GM18870 (cell line): Measurements from ENCODE around the gene MEF2C.

Experiments used
- ATAC-seq: cut with Tn5 transposase; IDR thresholded peaks from one replicate; pipeline ENCODE4 v1.9.1; 2021; ENCODE audit warnings: moderate library complexity; ENCODE audit not compliant: unreplicated experiment

MEF2C gene

GRCh38 chr5:88693071-88693932 lies 189.7 kb downstream of the MEF2C start:
- ATAC-seq, result no peak

DNA sequence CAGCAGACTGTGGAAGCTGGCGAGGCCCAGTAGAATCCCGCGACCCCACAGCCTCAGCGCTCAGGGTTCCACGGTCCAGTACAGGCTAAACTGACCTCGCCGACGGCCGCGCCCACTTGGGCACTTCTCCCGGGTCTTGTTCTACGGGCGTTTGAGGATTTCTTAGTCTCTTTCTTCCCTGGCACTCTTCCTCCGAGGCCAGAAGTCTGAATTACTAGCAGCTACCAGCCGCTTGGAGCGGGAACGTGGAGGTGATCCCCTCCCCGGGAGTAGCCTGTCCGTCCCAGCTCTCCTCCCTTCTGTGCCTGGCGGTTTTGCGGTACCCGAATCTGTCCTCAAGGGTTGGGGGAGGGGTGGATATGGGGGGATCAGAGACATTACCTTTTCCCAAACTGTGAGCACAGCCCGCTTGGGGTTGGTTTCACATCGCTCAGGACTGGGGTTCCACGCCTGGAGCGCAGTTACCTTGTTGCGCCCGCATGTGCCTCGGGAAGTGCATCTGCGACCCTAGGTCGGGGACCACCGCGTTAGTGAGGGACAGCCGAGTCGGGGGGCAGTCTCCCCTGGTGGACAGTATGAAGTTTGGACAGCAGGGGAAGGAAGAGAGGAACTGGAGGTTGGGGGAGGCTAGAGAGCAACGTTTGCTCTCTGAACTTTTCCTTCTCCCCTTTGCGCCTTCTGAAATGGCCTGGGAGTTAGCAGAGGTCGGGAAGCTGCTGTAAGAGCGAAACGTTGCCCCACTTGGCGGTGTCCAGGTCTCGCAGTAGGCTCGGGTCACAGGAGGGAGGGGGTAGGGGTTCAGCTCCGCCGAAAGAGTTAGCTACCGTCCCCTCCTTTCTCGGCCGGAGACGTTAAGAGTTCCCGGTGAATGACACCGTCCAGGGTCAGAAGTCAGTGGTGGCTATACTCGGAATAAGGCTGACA lies 190.8 kb downstream of the MEF2C start:
- ATAC-seq, result no peak

DNA sequence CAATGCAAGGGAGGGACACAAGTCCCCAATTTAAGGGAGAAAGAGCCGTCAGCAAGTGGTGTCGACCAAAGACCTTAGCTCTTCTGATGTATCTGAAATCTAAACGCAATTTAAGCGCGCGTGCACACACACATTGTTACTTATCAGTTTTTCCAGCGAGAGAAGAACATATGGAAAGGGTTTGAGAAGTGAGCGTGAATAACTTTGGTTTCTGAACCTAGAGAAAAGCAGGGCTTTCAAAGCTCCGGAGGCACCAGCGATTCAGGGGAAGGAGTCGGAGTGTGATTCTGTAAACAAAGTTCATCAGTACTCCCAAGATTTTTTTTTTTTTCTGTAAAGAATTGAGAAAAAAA lies 191.8 kb downstream of the MEF2C start:
- no peak for ATAC-seq

GRCh38 chr5:88690409-88691229 lies 192.4 kb downstream of the MEF2C start:
- peak; percentile 78 for ATAC-seq

GRCh38 chr5:88689668-88690408 lies 193.1 kb downstream of the MEF2C start:
- ATAC-seq, result no peak

DNA sequence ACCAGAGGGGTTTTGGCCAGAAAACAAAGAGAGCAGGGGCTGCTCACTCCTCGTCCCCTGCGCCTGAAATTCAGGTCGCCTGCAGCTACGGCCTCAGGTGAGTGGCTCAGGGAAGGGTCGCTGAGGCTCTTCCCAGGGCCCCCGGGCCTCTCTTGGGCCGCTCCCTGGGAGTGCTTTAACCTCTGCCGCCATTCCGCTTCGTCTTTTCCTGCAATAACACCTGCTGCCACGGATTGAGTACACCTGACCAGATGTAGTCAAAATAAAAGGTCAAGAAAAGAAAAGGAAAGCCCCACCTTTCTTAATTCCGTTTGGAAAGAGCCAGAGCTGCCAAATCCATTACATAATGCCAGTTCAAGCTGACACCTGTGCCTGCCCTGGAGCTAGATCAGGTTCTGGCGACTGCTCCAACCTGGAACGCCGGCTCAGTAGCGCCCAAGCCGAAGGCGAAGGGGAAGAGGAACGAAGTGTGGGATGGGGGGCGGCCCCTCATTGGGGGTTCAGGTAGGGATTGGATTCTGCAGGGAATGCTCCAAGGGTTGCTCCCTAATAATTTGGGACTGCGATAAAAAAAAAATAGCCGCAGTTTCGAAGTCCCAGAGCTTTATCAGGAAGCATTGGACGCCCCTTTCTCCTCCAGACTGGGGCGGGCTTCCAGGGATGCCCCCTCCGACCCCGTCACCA lies 193.9 kb downstream of the MEF2C start:
- no peak for ATAC-seq

DNA sequence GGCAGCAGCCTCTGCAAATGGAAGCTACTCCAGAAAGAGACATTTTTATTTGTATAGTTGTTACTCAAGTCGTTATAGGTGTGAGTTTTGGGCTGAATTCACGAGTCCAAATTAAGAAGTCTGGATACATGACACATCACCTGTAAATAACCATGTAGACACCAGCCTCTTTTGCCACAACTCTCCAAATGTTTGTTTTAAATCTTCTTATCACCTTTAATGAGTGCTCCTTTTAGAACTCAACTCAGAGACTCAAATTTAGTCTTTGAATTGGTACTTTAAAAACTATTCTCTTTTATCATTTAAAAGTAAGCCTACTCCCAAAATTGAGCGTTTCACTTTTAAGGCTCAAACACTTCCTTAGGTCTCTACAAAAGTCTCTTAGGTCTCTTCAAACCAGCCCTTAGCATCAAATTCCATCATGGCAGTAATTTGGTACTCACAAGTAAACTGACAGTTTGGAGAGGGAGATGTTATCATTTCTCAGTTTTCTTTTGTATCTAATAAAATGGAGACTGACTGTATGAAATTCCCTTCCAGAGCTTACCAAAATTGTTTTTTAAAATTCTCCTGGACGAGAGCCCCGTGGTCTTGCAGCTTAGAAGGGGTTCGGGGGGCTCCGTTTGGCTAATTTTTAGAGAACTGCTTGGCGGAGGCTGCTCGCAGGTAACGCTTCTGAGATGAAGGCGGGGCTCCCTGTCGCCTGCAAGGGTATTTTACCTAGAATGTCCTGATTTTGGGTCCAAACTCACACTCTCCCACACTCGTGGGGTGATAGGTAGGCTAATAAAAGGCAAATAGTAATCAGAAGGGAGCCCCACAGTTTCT lies 194.6 kb downstream of the MEF2C start:
- ATAC-seq, result no peak

GRCh38 chr5:88687373-88687911 lies 195.5 kb downstream of the MEF2C start:
- no peak for ATAC-seq

- ATAC-seq, result no peak
These were observed 196.3 kb downstream of the MEF2C start for GRCh38 chr5:88686726-88687125.

DNA sequence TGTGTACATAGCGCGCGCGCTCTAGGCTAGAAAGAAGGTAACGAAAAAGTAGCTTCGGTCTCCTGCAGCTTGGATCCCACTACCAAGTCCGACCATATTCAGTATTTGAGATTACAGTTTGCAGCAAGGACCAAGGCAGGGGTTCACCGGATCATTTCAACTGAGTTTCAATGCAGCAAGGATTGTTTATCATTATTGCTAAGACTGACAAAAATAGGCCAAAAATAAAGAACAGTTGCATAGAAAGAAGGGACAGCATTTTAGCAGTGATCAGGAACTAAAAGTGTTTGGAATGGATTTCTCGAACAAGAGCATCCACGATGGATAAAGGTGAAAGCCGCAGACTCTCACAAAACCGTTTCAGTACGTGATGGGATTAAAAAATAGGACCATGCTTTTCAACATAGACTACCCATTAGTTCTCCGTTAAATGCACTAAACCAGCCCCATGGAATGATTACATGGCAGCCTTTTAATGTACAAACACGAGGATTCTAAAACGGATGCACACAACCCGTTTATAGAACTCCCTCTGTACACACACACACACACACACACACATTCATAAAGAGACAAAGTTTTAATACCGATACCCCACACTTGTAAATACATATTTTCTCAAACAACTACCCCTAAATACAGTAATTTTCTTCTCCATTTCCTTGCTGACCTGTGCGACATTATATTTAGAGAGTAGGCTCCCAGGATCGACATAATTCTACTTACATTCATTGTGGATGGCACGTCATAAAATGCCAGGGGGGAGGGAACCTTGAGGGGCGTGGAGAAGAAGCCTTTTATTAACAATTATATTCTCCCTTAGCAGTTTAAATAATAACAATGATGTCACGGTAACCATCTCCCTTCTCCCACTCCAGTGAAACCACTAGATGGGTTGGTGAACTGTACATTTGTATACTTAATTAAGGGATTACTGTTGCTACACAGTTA lies 197.1 kb downstream of the MEF2C start:
- ATAC-seq, result no peak

DNA sequence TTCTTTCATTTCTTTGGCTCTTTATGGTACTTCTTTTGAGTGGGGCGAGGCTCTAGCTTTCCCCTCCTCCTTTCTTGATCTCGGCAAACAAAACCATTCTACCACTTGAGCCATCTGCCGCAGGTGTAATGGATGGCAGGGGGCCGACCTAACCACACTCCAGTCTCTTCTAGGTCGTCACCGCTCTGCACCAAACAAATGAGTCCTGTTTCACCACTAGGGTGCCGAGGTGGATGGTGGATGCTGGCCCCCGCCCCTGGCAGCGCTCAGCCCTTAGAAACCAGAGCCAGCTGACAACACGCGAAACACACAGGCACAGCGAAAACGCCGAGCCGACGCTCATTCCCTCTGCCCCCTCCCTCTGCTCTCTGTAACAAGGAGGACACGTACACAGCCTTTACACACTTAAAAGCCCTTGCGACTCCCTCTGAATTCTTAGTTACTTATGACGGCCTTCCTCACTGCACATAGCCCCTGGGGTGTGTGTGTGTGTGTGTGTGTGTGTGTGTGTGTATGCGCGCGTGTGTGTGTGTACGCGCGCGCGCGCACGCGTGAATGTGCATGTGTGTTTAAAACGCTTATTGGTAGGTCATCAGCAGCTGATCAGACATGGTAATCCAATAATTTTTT lies 199.4 kb downstream of the MEF2C start:
- ATAC-seq, result no peak

GRCh38 chr5:88682881-88683361 lies 200.1 kb downstream of the MEF2C start:
- ATAC-seq, result no peak

GRCh38 chr5:88682131-88682530 lies 200.9 kb downstream of the MEF2C start:
- ATAC-seq, result no peak

GRCh38 chr5:88681211-88681803 lies 201.7 kb downstream of the MEF2C start:
- no peak for ATAC-seq

DNA sequence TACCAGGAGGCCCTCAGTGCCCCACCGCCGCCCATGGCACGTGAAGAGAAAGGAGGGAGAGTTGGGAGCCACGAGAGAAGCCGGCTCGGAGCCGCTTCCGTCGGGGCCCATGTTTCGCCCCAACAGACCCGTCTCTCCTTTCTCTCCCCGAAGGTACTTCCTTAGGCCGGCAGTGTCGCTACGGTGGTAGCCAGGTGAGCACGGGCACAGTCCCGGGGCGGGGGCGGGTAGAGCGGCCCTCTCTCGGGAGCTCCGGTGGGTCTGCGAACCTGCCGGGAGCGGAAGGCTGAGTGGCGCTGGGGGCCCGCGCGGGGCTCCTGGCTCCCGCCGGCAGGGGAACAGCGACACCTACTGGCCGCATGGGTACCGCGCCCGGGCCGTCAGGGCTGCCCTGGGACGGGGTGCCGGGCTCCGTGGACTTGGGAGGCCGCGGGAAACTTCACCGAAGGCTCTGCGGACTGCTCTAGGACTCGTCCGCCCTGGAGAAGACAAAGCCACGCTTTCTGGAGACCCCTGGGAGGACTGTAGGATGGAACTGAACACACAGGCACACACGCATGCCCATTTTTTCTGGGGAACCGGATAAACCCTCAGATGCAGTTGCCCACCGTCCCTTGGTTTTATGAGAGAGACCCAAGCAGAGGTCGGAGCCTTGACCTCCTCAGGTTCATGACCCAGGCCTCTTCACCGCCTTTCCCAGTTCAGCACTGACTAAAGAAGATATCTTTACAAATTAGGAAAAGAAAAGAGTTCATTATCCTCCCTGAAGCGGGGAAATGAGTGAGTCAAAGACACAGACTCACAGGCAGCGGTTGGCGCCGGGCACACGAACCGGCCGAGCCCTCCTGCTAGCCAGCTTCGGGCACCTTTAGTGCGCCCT lies 202.5 kb downstream of the MEF2C start:
- peak; percentile 58 for ATAC-seq

- ATAC-seq, result no peak
These were observed 203.3 kb downstream of the MEF2C start for GRCh38 chr5:88679638-88680037.
